ENCODE results near the gene DEPDC5.
A peak's percentile ranks its signal among the peaks of the same experiment; 100 is the strongest.

DEPDC5 gene

GRCh38 chr22:31861226-31861840 lies 107.5 kb downstream of the DEPDC5 start:
- Histone ChIP-seq H3K9ac (ENCODE audit: insufficient read length) (no peak overlapping the region), H3K4me3 (no peak overlapping the region), H3K9me3 (ENCODE audit: low read depth, low read length) (no peaks in the 10 kb centered on the region), H3K36me3 (ENCODE audit: insufficient read depth, low read length) (no peaks in the 10 kb centered on the region; the same call in 1 of the 2 replicates), H3K27ac (no peak overlapping the region)
- no peak for DNase-seq (ENCODE audit: low read depth, low spot score)
- no peak for TF ChIP-seq EZH2 (IDR thresholded peaks at IDR 0.05)
- no peak for TF ChIP-seq FOXP2 (optimal IDR thresholded peaks at IDR 0.05; ENCODE audit: control extremely low read depth, extremely low read length, insufficient read depth)
- no peak for TF ChIP-seq POLR2AphosphoS5 (IDR thresholded peaks at IDR 0.05; ENCODE audit: borderline replicate concordance, low read depth, low read length)

DNA sequence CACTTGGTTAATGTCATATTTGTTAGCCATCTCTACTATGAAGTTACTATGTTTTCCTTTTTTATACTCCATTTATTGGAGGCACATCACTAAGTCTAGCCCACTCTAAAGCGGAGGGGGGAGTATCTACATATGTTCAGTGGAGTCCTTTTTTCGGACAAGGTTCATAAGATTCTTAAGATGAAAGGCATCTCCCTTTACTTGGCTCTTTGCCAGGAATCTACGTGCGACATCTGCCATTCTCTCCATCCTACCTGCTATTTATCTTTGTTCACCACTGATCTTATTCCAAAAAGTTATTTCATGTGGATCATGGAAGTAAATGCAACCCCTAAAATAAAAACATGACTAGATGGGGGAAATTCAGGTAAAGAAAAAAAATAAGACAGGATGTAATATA lies 113.1 kb downstream of the DEPDC5 start:
- DNase-seq (ENCODE audit: low read depth, low spot score), result no peak
- no peak overlapping the region for H3K9ac ChIP-seq (ENCODE audit: insufficient read length)
- peaks cover 3% of the 10 kb centered on the region; the same call in 1 of the 2 replicates for H3K36me3 ChIP-seq (ENCODE audit: insufficient read depth, low read length)
- no peaks in the 10 kb centered on the region for H3K9me3 ChIP-seq (ENCODE audit: low read depth, low read length)
- no peak overlapping the region for H3K4me3 ChIP-seq
- TF ChIP-seq POLR2AphosphoS5 (IDR thresholded peaks at IDR 0.05; ENCODE audit: borderline replicate concordance, low read depth, low read length) (no peak), EZH2 (IDR thresholded peaks at IDR 0.05) (no peak), FOXP2 (optimal IDR thresholded peaks at IDR 0.05; ENCODE audit: control extremely low read depth, extremely low read length, insufficient read depth) (no peak)
- 0 out of 2 replicates have a peak overlapping the region, but pooled peaks have one; percentile 25 for H3K27ac ChIP-seq

DNA sequence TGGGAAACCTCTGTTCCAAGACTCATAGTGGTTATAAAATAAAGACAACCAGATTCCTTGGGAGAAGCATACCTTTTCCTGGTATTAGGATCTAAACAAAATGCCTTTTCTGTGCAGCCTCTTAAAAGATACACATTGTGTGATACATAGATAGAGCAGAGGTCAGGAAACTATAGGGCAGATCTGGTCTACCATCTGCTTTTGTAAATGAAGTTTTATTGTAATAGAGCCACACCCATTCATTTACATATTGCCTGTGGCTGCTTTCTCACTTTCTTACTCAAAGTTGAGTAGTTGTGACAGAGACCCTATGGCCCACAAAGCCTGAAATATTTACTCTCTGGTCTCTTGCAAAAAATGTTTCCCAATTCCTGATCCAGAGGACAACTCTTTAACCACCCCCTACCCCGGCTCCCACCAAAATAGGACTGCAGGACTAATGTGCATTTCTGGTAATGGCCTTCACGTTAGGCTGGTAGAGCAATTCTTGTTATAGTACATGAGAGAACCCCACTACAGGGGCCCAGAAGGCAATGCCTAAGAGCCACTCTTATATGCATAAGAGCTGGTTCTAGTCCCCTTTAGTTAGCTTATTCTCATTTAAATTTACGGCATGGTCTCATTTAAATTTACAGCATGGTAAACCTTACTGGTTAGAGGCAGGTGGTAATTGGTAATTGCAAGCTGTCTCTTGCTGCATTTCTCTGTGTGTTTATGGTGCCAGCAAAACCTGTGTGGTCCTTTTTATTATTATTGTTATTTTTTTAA lies 113.8 kb downstream of the DEPDC5 start:
- H3K9me3 ChIP-seq (ENCODE audit: low read depth, low read length), result no peaks in the 10 kb centered on the region
- no peak overlapping the region for H3K9ac ChIP-seq (ENCODE audit: insufficient read length)
- no peak for DNase-seq (ENCODE audit: low read depth, low spot score)
- H3K36me3 ChIP-seq (ENCODE audit: insufficient read depth, low read length), result peaks cover 3% of the 10 kb centered on the region; the same call in 1 of the 2 replicates
- no peak overlapping the region for H3K4me3 ChIP-seq
- TF ChIP-seq POLR2AphosphoS5 (IDR thresholded peaks at IDR 0.05; ENCODE audit: borderline replicate concordance, low read depth, low read length) (no peak), FOXP2 (optimal IDR thresholded peaks at IDR 0.05; ENCODE audit: control extremely low read depth, extremely low read length, insufficient read depth) (no peak), EZH2 (IDR thresholded peaks at IDR 0.05) (no peak)
- H3K27ac ChIP-seq, result 0 out of 2 replicates have a peak overlapping the region, but pooled peaks have one; percentile 25

DNA sequence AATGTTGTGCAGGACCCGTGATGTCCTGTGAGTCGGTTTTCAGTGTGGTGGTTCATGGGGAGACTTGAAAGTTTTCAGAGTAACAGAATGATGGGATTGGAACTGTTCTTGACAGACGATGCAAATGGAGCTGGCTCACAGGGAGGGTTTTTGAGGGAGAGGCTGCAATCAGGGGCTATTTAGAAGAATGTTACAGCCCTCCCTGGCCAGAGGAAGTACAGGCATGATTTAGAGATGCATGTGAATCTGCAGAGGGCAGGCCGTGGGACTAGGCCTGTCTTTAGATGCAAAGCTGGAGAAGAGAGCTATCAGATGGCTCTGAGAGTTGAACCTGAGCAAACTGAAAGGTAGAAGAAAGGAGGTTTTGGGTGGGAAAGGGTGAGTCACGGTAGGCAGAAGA lies 115.9 kb downstream of the DEPDC5 start:
- H3K4me3 ChIP-seq, result no peak overlapping the region
- H3K9ac ChIP-seq (ENCODE audit: insufficient read length), result no peak overlapping the region
- TF ChIP-seq FOXP2 (optimal IDR thresholded peaks at IDR 0.05; ENCODE audit: control extremely low read depth, extremely low read length, insufficient read depth), result no peak
- no peak for DNase-seq (ENCODE audit: low read depth, low spot score)
- no peak overlapping the region for H3K27ac ChIP-seq
- no peaks in the 10 kb centered on the region for H3K9me3 ChIP-seq (ENCODE audit: low read depth, low read length)
- H3K36me3 ChIP-seq (ENCODE audit: insufficient read depth, low read length), result peaks cover 10% of the 10 kb centered on the region

GRCh38 chr22:31870890-31871289 lies 117.1 kb downstream of the DEPDC5 start:
- Histone ChIP-seq H3K9ac (ENCODE audit: insufficient read length) (no peak overlapping the region), H3K4me3 (no peak overlapping the region), H3K27ac (no peak overlapping the region), H3K9me3 (ENCODE audit: low read depth, low read length) (no peaks in the 10 kb centered on the region), H3K36me3 (ENCODE audit: insufficient read depth, low read length) (peaks cover 14% of the 10 kb centered on the region)
- TF ChIP-seq POLR2AphosphoS5 (IDR thresholded peaks at IDR 0.05; ENCODE audit: borderline replicate concordance, low read depth, low read length) (no peak), EZH2 (IDR thresholded peaks at IDR 0.05) (no peak), FOXP2 (optimal IDR thresholded peaks at IDR 0.05; ENCODE audit: control extremely low read depth, extremely low read length, insufficient read depth) (no peak)
- no peak for DNase-seq (ENCODE audit: low read depth, low spot score)

DNA sequence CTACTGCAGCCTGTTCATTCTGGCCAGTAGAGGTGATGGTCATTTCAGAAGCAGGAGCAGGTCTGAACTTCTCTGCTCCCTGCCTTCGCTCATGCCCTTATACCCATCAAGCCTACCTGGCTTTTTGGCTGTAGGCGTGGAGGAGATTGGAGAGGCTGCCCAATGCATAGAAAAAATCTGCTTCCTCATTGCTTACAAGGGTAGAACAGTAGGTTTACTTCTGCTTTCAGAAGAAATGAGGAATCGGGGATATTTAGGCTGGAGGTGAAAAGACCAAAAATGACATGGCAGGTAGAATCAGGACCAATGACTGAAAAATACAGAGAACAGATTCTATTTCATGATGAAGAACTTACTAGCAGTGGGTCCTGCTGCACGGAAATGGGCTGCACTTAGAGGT lies 117.7 kb downstream of the DEPDC5 start:
- TF ChIP-seq POLR2AphosphoS5 (IDR thresholded peaks at IDR 0.05; ENCODE audit: borderline replicate concordance, low read depth, low read length), result no peak
- no peak for TF ChIP-seq EZH2 (IDR thresholded peaks at IDR 0.05)
- no peak for TF ChIP-seq FOXP2 (optimal IDR thresholded peaks at IDR 0.05; ENCODE audit: control extremely low read depth, extremely low read length, insufficient read depth)
- Histone ChIP-seq H3K9me3 (ENCODE audit: low read depth, low read length) (no peaks in the 10 kb centered on the region), H3K9ac (ENCODE audit: insufficient read length) (no peak overlapping the region), H3K4me3 (no peak overlapping the region), H3K36me3 (ENCODE audit: insufficient read depth, low read length) (peaks cover 14% of the 10 kb centered on the region), H3K27ac (no peak overlapping the region)
- DNase-seq (ENCODE audit: low read depth, low spot score), result no peak

GRCh38 chr22:31872209-31872608 lies 118.4 kb downstream of the DEPDC5 start:
- no peaks in the 10 kb centered on the region for H3K9me3 ChIP-seq (ENCODE audit: low read depth, low read length)
- peaks cover 14% of the 10 kb centered on the region for H3K36me3 ChIP-seq (ENCODE audit: insufficient read depth, low read length)
- no peak overlapping the region for H3K9ac ChIP-seq (ENCODE audit: insufficient read length)
- DNase-seq (ENCODE audit: low read depth, low spot score), result no peak
- H3K4me3 ChIP-seq, result no peak overlapping the region
- TF ChIP-seq FOXP2 (optimal IDR thresholded peaks at IDR 0.05; ENCODE audit: control extremely low read depth, extremely low read length, insufficient read depth), result no peak
- no peak for TF ChIP-seq EZH2 (IDR thresholded peaks at IDR 0.05)
- TF ChIP-seq POLR2AphosphoS5 (IDR thresholded peaks at IDR 0.05; ENCODE audit: borderline replicate concordance, low read depth, low read length), result no peak
- no peak overlapping the region for H3K27ac ChIP-seq

- no peak for DNase-seq (ENCODE audit: low read depth, low spot score)
- no peaks in the 10 kb centered on the region for H3K9me3 ChIP-seq (ENCODE audit: low read depth, low read length)
- peak overlapping the region; percentile 57; the same call in 1 of the 2 replicates for H3K27ac ChIP-seq
- H3K9ac ChIP-seq (ENCODE audit: insufficient read length), result no peak overlapping the region
- TF ChIP-seq POLR2AphosphoS5 (IDR thresholded peaks at IDR 0.05; ENCODE audit: borderline replicate concordance, low read depth, low read length) (no peak), EZH2 (IDR thresholded peaks at IDR 0.05) (no peak)
- H3K36me3 ChIP-seq (ENCODE audit: insufficient read depth, low read length), result peaks cover 14% of the 10 kb centered on the region
- H3K4me3 ChIP-seq, result no peak overlapping the region
Measured at GRCh38 chr22:31874821-31875220, 121.0 kb downstream of the DEPDC5 start.

Measured in SK-N-MC (cell line).